Measurements from ENCODE around the gene URM1. TPM values are rescaled to one million over a fixed set of nuclear protein-coding genes. Genes with fewer than 3 reads are reported as not detected.
"Not testable (repeated sequence)": the region's sequence is repeated elsewhere in the genome, so short reads cannot be mapped to it uniquely, and the experiment has no call there.

The URM1 gene
- polyA plus RNA-seq, 2 donors: 18.7 to 42.2 TPM

DNA sequence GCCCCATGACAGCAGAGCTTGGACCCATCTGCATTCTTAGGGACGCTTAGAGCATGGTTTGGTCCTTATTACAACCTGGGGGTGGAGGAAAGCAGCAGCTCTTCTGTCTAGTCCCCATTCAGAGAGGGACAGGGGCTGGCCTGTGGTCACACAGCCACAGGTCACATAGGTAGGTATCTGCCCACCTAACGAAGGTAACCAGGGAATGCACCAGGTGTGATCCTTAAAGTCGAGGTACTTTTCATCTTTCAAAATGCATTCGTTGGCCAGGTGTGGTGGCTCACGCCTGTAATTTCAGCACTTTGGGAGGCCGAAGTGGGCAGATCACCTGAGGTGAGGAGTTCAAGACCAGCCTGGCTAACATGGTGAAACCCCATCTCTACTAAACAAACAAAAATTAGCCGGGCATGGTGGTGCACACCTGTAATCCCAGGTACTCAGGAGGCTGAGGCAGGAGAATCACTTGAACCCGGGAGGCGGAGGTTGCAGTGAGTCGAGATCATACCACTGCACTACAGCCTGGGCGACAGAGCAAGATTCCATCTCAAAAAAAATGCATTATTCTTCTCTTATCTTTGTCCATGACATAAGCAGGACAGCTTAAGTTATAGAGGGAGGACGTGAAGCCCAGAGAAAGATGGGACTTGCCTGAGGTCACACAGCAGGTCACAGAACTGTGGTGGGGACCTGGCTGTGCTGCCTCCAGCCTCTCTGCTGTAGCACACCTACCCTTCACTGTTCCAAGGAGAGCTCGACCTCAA, 51.0 kb downstream of the URM1 start:
- not testable (repeated sequence) for H3K9me3 ChIP-seq (ENCODE audit: control insufficient read depth in 2 of 2, insufficient read depth in 1 of 2, low read depth in 1 of 2, low read length in 1 of 2); H3K27ac ChIP-seq (ENCODE audit: low read depth in 2 of 2, low read length in 1 of 2); H3K4me3 ChIP-seq (ENCODE audit: low read depth in 1 of 2, low read length in 2 of 2); H3K4me1 ChIP-seq (ENCODE audit: control insufficient read depth in 2 of 2, insufficient read depth in 2 of 2, low read length in 1 of 2); H3K27me3 ChIP-seq (ENCODE audit: control insufficient read depth in 1 of 2, insufficient read depth in 2 of 2, low read length in 2 of 2); H3K36me3 ChIP-seq (ENCODE audit: control insufficient read depth in 2 of 2, insufficient read depth in 2 of 2, low read length in 1 of 2)
- WGBS, 2 donors: 86 to 90% methylated on average over 13 of the region's 13 CpGs

DNA sequence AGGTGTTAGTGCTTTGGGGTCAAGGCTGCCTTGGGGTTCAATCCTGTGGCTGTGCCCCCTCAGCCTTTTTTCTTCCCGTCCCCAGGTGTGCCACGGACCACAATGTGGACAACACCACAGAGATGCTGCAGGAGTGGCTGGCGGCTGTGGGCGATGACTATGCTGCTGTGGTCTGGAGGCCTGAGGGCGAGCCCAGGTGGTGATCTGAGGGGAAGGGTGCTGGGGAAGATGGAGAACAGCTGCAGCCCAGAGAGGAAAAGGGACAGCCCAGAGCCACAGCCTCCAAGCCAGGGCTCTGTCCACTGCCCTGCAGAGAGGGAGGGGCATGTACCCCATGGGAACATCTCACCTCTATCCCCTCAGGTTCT, 51.6 kb downstream of the URM1 start:
- no peak overlapping the region for H3K4me3 ChIP-seq (ENCODE audit: low read depth in 1 of 2, low read length in 2 of 2)
- no peaks in the 10 kb centered on the region for H3K9me3 ChIP-seq (ENCODE audit: control insufficient read depth in 2 of 2, insufficient read depth in 1 of 2, low read depth in 1 of 2, low read length in 1 of 2)
- H3K27ac ChIP-seq (ENCODE audit: low read depth in 2 of 2, low read length in 1 of 2): no peak overlapping the region
- no peaks in the 10 kb centered on the region for H3K27me3 ChIP-seq (ENCODE audit: control insufficient read depth in 1 of 2, insufficient read depth in 2 of 2, low read length in 2 of 2)
- WGBS, 2 donors: 88 to 91% methylated on average over 5 of the region's 5 CpGs
- H3K4me1 ChIP-seq (ENCODE audit: control insufficient read depth in 2 of 2, insufficient read depth in 2 of 2, low read length in 1 of 2): peaks cover 4 to 7% of the 10 kb centered on the region in 2 donors
- H3K36me3 ChIP-seq (ENCODE audit: control insufficient read depth in 2 of 2, insufficient read depth in 2 of 2, low read length in 1 of 2): peaks cover 0 to 4% of the 10 kb centered on the region in 2 donors

DNA sequence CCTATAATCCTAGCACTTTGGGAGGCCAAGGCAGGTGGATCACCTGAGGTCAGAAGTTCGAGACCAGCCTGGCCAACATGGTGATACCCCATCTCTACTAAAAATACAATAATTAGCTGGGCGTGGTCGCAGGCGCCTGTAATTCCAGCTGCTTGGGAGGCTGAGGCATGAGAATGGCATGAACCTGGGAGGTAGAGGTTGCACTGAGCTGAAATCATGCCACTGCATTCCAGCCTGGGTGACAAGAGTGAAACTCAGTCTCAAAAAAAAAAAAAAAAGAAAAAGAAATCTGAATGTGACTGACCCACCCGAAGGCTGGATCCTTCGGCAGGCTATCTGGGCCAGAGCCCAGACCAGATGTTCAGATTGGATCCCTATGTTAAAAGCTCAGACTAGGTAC, 52.2 kb downstream of the URM1 start:
- not testable (repeated sequence) for H3K36me3 ChIP-seq (ENCODE audit: control insufficient read depth in 2 of 2, insufficient read depth in 2 of 2, low read length in 1 of 2); H3K4me1 ChIP-seq (ENCODE audit: control insufficient read depth in 2 of 2, insufficient read depth in 2 of 2, low read length in 1 of 2); H3K4me3 ChIP-seq (ENCODE audit: low read depth in 1 of 2, low read length in 2 of 2); H3K27ac ChIP-seq (ENCODE audit: low read depth in 2 of 2, low read length in 1 of 2); H3K27me3 ChIP-seq (ENCODE audit: control insufficient read depth in 1 of 2, insufficient read depth in 2 of 2, low read length in 2 of 2); H3K9me3 ChIP-seq (ENCODE audit: control insufficient read depth in 2 of 2, insufficient read depth in 1 of 2, low read depth in 1 of 2, low read length in 1 of 2)
- 70 to 77% methylated on average over 6 of the region's 6 CpGs for WGBS, 2 donors

- H3K9me3 ChIP-seq (ENCODE audit: control insufficient read depth in 2 of 2, insufficient read depth in 1 of 2, low read depth in 1 of 2, low read length in 1 of 2): no peaks in the 10 kb centered on the region
- no peak overlapping the region for H3K27ac ChIP-seq (ENCODE audit: low read depth in 2 of 2, low read length in 1 of 2)
- peaks cover 0 to 4% of the 10 kb centered on the region in 2 donors for H3K36me3 ChIP-seq (ENCODE audit: control insufficient read depth in 2 of 2, insufficient read depth in 2 of 2, low read length in 1 of 2)
- peaks cover 0 to under 1% of the 10 kb centered on the region in 2 donors for H3K4me1 ChIP-seq (ENCODE audit: control insufficient read depth in 2 of 2, insufficient read depth in 2 of 2, low read length in 1 of 2)
- H3K27me3 ChIP-seq (ENCODE audit: control insufficient read depth in 1 of 2, insufficient read depth in 2 of 2, low read length in 2 of 2): no peaks in the 10 kb centered on the region
- no peak overlapping the region for H3K4me3 ChIP-seq (ENCODE audit: low read depth in 1 of 2, low read length in 2 of 2)
- WGBS, 2 donors: 91 to 95% methylated on average over 14 to 15 of the region's 15 CpGs
Observed at GRCh38 chr9:128424268-128424780, 53.1 kb downstream of the URM1 start.

GRCh38 chr9:128428644-128429512, 57.7 kb downstream of the URM1 start:
- peaks cover 0 to 2% of the 10 kb centered on the region in 2 donors for H3K36me3 ChIP-seq (ENCODE audit: control insufficient read depth in 2 of 2, insufficient read depth in 2 of 2, low read length in 1 of 2)
- WGBS, 2 donors: 86 to 87% methylated on average over 22 of the region's 22 CpGs
- H3K4me3 ChIP-seq (ENCODE audit: low read depth in 1 of 2, low read length in 2 of 2): no peak overlapping the region
- no peaks in the 10 kb centered on the region for H3K9me3 ChIP-seq (ENCODE audit: control insufficient read depth in 2 of 2, insufficient read depth in 1 of 2, low read depth in 1 of 2, low read length in 1 of 2)
- no peaks in the 10 kb centered on the region for H3K27me3 ChIP-seq (ENCODE audit: control insufficient read depth in 1 of 2, insufficient read depth in 2 of 2, low read length in 2 of 2)
- H3K27ac ChIP-seq (ENCODE audit: low read depth in 2 of 2, low read length in 1 of 2): no peak overlapping the region
- H3K4me1 ChIP-seq (ENCODE audit: control insufficient read depth in 2 of 2, insufficient read depth in 2 of 2, low read length in 1 of 2): peaks cover 0 to 2% of the 10 kb centered on the region in 2 donors

GRCh38 chr9:128429513-128430086, 58.4 kb downstream of the URM1 start:
- Histone ChIP-seq H3K4me1 (ENCODE audit: control insufficient read depth in 2 of 2, insufficient read depth in 2 of 2, low read length in 1 of 2) (peaks cover 0 to 2% of the 10 kb centered on the region in 2 donors), H3K4me3 (ENCODE audit: low read depth in 1 of 2, low read length in 2 of 2) (no peak overlapping the region), H3K36me3 (ENCODE audit: control insufficient read depth in 2 of 2, insufficient read depth in 2 of 2, low read length in 1 of 2) (no peaks in the 10 kb centered on the region), H3K27me3 (ENCODE audit: control insufficient read depth in 1 of 2, insufficient read depth in 2 of 2, low read length in 2 of 2) (no peaks in the 10 kb centered on the region), H3K9me3 (ENCODE audit: control insufficient read depth in 2 of 2, insufficient read depth in 1 of 2, low read depth in 1 of 2, low read length in 1 of 2) (no peaks in the 10 kb centered on the region), H3K27ac (ENCODE audit: low read depth in 2 of 2, low read length in 1 of 2) (no peak overlapping the region)
- 86 to 87% methylated on average over 13 of the region's 13 CpGs for WGBS, 2 donors

DNA sequence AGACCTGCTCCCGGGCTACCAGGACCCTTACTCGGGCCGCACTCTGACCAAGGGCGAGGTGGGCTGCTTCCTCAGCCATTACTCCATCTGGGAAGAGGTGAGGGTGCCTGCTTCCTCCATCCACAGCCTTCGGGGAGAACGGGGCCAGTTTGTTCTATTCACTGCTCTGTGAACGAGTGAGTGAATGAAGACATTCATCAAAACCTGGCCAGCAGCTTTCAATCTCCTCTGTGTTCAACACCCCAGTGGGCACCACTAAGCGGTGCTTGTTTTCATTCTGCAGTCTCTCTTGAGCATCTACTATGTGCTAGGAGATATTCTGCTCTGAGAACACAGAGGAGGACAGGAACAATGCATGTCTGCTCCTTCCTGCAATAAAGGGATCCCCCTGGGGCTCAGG, 60.0 kb downstream of the URM1 start:
- no peaks in the 10 kb centered on the region for H3K27me3 ChIP-seq (ENCODE audit: control insufficient read depth in 1 of 2, insufficient read depth in 2 of 2, low read length in 2 of 2)
- no peaks in the 10 kb centered on the region for H3K9me3 ChIP-seq (ENCODE audit: control insufficient read depth in 2 of 2, insufficient read depth in 1 of 2, low read depth in 1 of 2, low read length in 1 of 2)
- no peak overlapping the region for H3K4me3 ChIP-seq (ENCODE audit: low read depth in 1 of 2, low read length in 2 of 2)
- no peak overlapping the region for H3K27ac ChIP-seq (ENCODE audit: low read depth in 2 of 2, low read length in 1 of 2)
- 89 to 92% methylated on average over 8 of the region's 8 CpGs for WGBS, 2 donors
- H3K4me1 ChIP-seq (ENCODE audit: control insufficient read depth in 2 of 2, insufficient read depth in 2 of 2, low read length in 1 of 2): peaks cover 0 to 2% of the 10 kb centered on the region in 2 donors
- H3K36me3 ChIP-seq (ENCODE audit: control insufficient read depth in 2 of 2, insufficient read depth in 2 of 2, low read length in 1 of 2): no peaks in the 10 kb centered on the region

GRCh38 chr9:128434340-128434739, 63.2 kb downstream of the URM1 start:
- no peak overlapping the region for H3K27ac ChIP-seq (ENCODE audit: low read depth in 2 of 2, low read length in 1 of 2)
- peaks cover 0 to 2% of the 10 kb centered on the region in 2 donors for H3K4me1 ChIP-seq (ENCODE audit: control insufficient read depth in 2 of 2, insufficient read depth in 2 of 2, low read length in 1 of 2)
- H3K27me3 ChIP-seq (ENCODE audit: control insufficient read depth in 1 of 2, insufficient read depth in 2 of 2, low read length in 2 of 2): no peaks in the 10 kb centered on the region
- H3K4me3 ChIP-seq (ENCODE audit: low read depth in 1 of 2, low read length in 2 of 2): no peak overlapping the region
- no peaks in the 10 kb centered on the region for H3K9me3 ChIP-seq (ENCODE audit: control insufficient read depth in 2 of 2, insufficient read depth in 1 of 2, low read depth in 1 of 2, low read length in 1 of 2)
- H3K36me3 ChIP-seq (ENCODE audit: control insufficient read depth in 2 of 2, insufficient read depth in 2 of 2, low read length in 1 of 2): no peaks in the 10 kb centered on the region
- 92 to 94% methylated on average over 17 of the region's 17 CpGs for WGBS, 2 donors

DNA sequence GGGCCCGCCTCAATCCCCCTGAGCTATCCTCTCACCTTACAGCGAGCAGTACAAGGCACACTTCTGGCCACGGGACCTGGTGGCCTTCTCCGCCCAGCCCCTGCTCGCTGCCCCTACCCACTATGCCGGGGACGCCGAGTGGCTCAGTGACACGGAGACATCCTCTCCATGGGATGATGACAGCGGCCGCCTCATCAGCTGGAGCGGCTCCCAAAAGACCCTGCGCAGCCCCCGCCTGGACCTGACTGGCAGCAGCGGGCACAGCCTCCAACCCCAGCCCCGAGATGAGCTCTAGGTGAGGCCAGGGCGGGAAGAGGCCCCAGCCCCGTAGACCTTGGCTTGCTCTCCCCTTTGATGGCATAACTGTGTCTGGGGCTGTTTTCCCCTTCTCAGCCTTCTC, 64.4 kb downstream of the URM1 start:
- Histone ChIP-seq H3K27ac (ENCODE audit: low read depth in 2 of 2, low read length in 1 of 2) (no peak overlapping the region), H3K4me3 (ENCODE audit: low read depth in 1 of 2, low read length in 2 of 2) (no peak overlapping the region), H3K4me1 (ENCODE audit: control insufficient read depth in 2 of 2, insufficient read depth in 2 of 2, low read length in 1 of 2) (peaks cover 0 to 2% of the 10 kb centered on the region in 2 donors), H3K9me3 (ENCODE audit: control insufficient read depth in 2 of 2, insufficient read depth in 1 of 2, low read depth in 1 of 2, low read length in 1 of 2) (no peaks in the 10 kb centered on the region), H3K27me3 (ENCODE audit: control insufficient read depth in 1 of 2, insufficient read depth in 2 of 2, low read length in 2 of 2) (no peaks in the 10 kb centered on the region), H3K36me3 (ENCODE audit: control insufficient read depth in 2 of 2, insufficient read depth in 2 of 2, low read length in 1 of 2) (no peaks in the 10 kb centered on the region)
- WGBS, 2 donors: 87 to 90% methylated on average over 17 to 18 of the region's 18 CpGs

Data from esophagus (tissue), 2 donors.